RPMI7951 (cell line): ENCODE measurements around the gene ACAD9. TPM values are rescaled to one million over a fixed set of nuclear protein-coding genes. Genes with fewer than 3 reads are reported as not detected.

ENCODE experiments used
- DNase-seq: peaks from one replicate; pipeline ENCODE4 v3.0.0-alpha.2; 2012; ENCODE audit warnings: low read depth
- total RNA-seq: library from RNA; depleted of rRNA; stranded (reverse); fragments of >200 nt; shearing (Covaris generic); gene quantifications from 2 replicates; pipeline ENCODE4 v1.2.3, GENCODE V29; 2014; rRNA removed

The ACAD9 gene
- total RNA-seq, 1 experiment from 2014 or later = 37.6 TPM

DNA sequence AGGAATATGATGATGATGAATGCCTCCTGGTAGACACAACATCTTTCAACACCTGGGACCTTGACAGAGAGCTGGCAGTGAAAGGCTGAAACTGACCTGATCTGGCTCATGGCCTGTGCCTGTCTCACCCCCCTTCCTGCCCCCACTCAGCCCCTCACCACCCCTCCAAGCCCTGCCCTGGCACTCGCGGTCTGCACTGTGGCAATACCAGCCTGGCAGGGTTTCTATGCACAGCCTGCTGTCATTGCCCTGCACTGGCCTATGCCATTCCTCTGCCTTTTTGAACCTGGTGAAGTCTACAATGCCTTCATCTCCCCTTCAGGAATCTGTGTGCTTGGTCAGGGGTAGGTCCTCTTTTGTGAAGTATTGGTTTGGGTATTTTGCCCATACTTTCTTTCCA, 56.5 kb downstream of the ACAD9 start:
- DNase-seq = no peak

- DNase-seq = no peak
Observed at GRCh38 chr3:128936341-128936740, 56.9 kb downstream of the ACAD9 start.

- no peak for DNase-seq
Observed at GRCh38 chr3:128940252-128940651, 60.8 kb downstream of the ACAD9 start.

DNA sequence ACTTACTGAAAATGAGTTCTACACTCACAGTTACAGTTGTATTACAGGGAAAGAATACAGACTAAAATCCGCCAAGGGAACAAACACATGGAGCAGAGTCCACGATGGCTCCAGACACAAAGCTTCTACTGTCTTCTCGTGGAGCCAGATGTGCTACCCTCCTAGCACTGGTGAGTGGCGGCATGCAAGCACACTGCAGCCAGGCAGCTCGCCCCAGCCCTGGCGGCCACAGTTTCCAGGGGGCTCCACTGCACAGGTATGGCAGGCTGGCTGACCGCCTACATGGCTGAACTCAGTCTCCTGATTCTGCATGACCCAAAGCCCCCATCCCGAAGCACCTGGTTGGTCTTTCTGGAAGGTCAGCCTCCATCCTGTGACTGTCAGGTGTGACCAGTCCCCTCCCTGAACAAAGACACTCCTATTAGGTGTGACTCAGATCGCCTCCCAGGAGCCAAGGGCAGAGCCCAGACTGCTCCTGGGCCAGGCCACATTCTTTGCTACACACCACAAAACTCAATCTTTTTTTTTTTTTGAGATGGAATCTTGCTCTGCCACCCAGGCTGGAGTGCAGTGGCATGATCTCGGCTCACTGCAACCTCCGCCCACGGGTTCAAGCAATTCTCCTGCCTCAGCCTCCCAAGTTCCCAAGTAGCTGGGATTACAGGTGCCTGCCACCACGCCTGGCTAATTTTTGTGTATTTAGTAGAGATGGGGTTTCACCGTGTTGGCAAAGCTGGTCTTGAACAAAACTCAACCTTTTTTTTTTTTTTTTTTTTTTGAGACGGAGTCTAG, 62.9 kb downstream of the ACAD9 start:
- no peak for DNase-seq

- DNase-seq = no peak
Observed at GRCh38 chr3:128945041-128945877, 65.8 kb downstream of the ACAD9 start.

GRCh38 chr3:128945878-128946175, 66.4 kb downstream of the ACAD9 start:
- no peak for DNase-seq

- DNase-seq = peak; percentile 26
Observed at GRCh38 chr3:128946411-128946810, 67.0 kb downstream of the ACAD9 start.

DNA sequence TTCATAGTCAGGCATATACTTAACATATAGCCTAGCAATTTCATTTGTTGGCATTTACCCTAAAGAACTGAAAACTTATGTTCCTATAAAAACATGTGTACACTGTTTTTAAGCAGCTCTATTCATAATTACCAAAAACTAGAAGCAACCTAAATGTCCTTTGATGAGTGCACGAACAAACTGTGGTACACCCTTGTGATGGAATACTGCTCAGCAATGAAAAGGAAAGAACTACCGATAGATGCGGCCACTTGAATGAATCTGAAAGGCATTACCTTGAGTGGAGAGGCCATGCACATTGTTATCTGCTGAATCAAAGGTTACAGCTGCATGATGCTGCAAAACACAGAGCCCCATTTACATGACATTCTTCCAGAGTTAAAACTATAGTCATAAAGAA, 69.7 kb downstream of the ACAD9 start:
- no peak for DNase-seq

DNA sequence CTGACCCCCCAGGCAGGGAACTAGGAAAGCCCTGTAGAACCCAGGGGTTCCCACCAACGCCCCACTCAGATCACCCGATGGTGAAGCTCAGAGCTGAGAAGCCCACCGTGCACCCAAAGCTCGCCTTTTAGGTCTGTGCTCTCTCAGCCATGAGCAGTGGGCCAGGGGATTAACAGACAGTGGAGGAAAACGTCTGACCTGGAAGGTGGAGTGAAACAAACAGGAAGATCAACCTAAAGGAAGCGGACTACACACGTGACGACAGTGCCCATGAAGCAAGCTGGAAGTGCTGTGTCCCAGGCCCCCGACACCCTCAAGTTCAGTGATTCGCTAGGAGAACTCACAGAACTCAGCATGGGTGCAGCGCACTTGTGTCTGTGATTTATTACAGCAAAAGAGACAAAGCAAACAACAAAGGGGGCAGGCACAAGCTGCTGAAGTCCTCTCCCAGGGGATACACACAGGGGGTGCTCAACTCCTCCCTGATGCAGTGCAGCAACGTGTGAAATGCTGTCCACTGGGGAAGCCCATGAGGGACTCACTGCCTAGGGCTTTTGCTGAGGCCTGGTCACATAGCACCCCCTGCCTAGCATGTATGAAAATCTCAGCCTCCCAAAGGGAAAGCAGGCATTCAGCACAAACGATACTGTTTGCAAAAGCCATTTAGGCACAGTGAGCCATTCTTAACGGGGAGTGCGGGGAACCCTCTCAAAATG, 71.0 kb downstream of the ACAD9 start:
- peak; percentile 36 for DNase-seq

DNA sequence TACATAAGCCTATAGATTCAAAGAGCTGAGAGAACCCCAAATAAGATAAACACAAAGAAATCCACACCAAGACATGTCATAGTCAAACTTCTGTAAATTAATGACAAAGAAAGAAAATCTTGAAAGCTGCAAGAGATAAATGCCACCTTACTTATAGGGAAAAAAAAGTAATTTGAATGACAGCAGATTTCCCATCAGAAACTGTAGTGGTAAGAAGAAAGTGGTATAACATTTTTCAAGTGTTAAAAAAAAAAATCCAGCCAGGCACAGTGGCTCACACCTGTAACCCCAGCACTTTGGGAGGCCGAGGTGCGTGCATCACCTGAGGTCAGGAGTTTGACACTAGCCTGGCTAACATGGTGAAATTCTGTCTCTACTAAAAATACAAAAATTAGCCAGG, 77.0 kb downstream of the ACAD9 start:
- no peak for DNase-seq

Other genes with a start within 250 kb of the ACAD9 start
- gene RPN1, start 228.8 kb upstream of the ACAD9 start, total RNA-seq = 423 and 449 TPM in 2 replicates
- gene RAB7A, start 153.4 kb upstream of the ACAD9 start, total RNA-seq = 82.1 and 90.4 TPM in 2 replicates
- 0.36 TPM in 1 of 2 replicates, not detected in the other for gene CFAP92, start 114.5 kb downstream of the ACAD9 start, total RNA-seq
- gene EFCC1, start 121.7 kb downstream of the ACAD9 start, total RNA-seq = not detected in 2 replicates
- gene GP9, start 181.2 kb downstream of the ACAD9 start, total RNA-seq = not detected in 2 replicates
- gene RAB43, start 242.2 kb downstream of the ACAD9 start, total RNA-seq = 10.8 and 14.4 TPM in 2 replicates